Measurements from ENCODE around the gene CPED1.

The CPED1 gene

DNA sequence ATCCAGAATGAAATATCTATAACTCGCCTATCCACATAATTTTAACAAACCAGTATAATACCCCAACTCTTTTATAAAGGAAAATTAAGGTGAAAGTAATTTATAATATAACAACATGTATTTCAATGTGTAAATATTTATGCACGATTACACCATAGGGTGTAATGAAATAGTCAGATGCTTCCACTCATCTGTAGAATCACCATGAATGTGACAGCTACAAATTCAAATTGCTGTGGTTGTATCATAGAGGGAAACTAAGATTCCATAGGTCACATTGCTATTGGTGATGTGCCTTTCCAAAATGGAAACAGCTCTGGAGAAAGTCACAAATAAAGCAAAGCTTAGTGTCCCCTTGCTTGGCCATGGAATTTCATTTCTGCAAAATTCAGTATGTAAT is 95.7 kb downstream of the CPED1 start:
- TF ChIP-seq TAF1 (IDR thresholded peaks at IDR 0.05; ENCODE audit: borderline replicate concordance, insufficient read depth, low read length) (no peak), SIN3A (IDR thresholded peaks at IDR 0.05; ENCODE audit: borderline replicate concordance, insufficient read depth, low read length) (no peak), POLR2AphosphoS5 (IDR thresholded peaks at IDR 0.05; ENCODE audit: low read depth, low read length) (no peak), FOXP2 (optimal IDR thresholded peaks at IDR 0.05; ENCODE audit: borderline replicate concordance, extremely low read depth, extremely low read length, insufficient read depth) (no peak)
- TF ChIP-seq, protein P1, sequence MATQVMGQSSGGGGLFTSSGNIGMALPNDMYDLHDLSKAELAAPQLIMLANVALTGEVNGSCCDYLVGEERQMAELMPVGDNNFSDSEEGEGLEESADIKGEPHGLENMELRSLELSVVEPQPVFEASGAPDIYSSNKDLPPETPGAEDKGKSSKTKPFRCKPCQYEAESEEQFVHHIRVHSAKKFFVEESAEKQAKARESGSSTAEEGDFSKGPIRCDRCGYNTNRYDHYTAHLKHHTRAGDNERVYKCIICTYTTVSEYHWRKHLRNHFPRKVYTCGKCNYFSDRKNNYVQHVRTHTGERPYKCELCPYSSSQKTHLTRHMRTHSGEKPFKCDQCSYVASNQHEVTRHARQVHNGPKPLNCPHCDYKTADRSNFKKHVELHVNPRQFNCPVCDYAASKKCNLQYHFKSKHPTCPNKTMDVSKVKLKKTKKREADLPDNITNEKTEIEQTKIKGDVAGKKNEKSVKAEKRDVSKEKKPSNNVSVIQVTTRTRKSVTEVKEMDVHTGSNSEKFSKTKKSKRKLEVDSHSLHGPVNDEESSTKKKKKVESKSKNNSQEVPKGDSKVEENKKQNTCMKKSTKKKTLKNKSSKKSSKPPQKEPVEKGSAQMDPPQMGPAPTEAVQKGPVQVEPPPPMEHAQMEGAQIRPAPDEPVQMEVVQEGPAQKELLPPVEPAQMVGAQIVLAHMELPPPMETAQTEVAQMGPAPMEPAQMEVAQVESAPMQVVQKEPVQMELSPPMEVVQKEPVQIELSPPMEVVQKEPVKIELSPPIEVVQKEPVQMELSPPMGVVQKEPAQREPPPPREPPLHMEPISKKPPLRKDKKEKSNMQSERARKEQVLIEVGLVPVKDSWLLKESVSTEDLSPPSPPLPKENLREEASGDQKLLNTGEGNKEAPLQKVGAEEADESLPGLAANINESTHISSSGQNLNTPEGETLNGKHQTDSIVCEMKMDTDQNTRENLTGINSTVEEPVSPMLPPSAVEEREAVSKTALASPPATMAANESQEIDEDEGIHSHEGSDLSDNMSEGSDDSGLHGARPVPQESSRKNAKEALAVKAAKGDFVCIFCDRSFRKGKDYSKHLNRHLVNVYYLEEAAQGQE (IDR thresholded peaks at IDR 0.05; ENCODE audit: insufficient read depth in 1 of 2, low read depth in 2 of 2, low read length in 2 of 2) = no peak

DNA sequence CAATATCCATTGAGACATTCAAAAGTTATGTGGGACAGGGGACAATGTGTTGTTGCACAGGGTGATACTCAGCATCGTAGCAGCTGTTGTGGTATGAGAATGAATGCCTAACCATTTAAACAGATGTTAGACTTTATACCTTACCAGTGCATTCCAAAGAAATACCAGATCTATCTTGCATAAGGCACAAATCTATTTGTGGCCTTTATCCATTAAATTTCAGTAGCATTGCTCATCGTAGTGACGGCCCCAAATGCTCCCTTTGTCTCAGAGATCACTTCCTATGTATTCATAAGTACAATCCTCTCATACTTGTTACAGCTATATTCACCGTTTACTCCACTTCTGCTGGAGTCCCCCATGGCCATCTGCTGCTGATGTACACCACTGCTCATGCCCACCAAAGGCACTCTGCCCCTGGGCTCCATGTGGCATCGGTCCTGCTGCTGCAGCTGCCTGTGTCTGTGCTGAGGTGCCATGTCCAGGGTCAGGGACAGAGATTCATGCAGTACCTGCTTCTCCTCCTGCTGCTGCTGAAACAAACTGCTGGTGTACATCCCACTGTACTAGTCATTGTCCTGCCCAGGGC is 96.3 kb downstream of the CPED1 start:
- TF ChIP-seq SIN3A (IDR thresholded peaks at IDR 0.05; ENCODE audit: borderline replicate concordance, insufficient read depth, low read length) (no peak), FOXP2 (optimal IDR thresholded peaks at IDR 0.05; ENCODE audit: borderline replicate concordance, extremely low read depth, extremely low read length, insufficient read depth) (no peak), POLR2AphosphoS5 (IDR thresholded peaks at IDR 0.05; ENCODE audit: low read depth, low read length) (no peak), TAF1 (IDR thresholded peaks at IDR 0.05; ENCODE audit: borderline replicate concordance, insufficient read depth, low read length) (no peak)
- TF ChIP-seq, protein P1 (IDR thresholded peaks at IDR 0.05; ENCODE audit: insufficient read depth in 1 of 2, low read depth in 2 of 2, low read length in 2 of 2) = no peak

DNA sequence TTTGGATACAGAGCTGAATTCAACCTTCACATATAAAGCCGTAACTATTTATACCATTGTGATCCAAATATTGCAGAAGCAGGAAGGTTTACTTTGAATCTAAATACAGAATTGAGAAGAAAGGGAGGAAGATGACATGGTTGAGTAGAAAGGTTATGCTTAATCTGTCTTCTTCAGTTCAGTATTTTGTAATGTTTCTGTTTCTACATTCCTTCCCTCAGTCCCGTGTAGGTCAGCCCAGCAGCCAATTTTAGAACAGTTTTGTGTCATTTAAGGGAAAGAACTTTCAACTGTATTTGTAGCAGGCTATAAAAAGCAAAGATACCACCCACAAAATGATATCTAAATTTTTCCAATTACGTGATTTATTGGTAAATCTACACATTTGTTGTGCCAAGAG is 97.4 kb downstream of the CPED1 start:
- no peak for TF ChIP-seq SIN3A (IDR thresholded peaks at IDR 0.05; ENCODE audit: borderline replicate concordance, insufficient read depth, low read length)
- TF ChIP-seq, protein P1 (IDR thresholded peaks at IDR 0.05; ENCODE audit: insufficient read depth in 1 of 2, low read depth in 2 of 2, low read length in 2 of 2) = no peak
- TF ChIP-seq FOXP2 (optimal IDR thresholded peaks at IDR 0.05; ENCODE audit: borderline replicate concordance, extremely low read depth, extremely low read length, insufficient read depth) = no peak

DNA sequence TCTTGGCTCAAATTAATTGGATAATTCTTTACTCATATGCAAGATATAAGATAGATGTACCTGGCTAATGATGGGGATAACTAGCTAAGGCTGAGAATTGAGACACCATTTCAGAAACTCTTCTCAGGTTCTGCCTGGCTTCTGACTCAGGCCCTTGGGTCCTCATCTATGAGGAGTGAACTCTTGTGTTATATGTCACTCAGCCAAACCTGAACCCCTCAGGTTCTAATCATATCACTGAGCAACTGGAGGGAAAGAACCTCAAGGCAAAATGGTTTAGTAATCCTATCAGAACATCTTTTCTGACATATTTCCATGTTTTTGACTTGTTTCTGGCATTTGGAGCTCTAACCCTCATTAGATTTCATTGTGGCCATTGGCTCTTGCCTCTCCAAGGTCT is 100.4 kb downstream of the CPED1 start:
- TF ChIP-seq TAF1 (IDR thresholded peaks at IDR 0.05; ENCODE audit: borderline replicate concordance, insufficient read depth, low read length) = no peak
- TF ChIP-seq, protein P1 (IDR thresholded peaks at IDR 0.05; ENCODE audit: insufficient read depth in 1 of 2, low read depth in 2 of 2, low read length in 2 of 2) = no peak
- TF ChIP-seq FOXP2 (optimal IDR thresholded peaks at IDR 0.05; ENCODE audit: borderline replicate concordance, extremely low read depth, extremely low read length, insufficient read depth) = no peak
- TF ChIP-seq POLR2AphosphoS5 (IDR thresholded peaks at IDR 0.05; ENCODE audit: low read depth, low read length) = no peak
- TF ChIP-seq SIN3A (IDR thresholded peaks at IDR 0.05; ENCODE audit: borderline replicate concordance, insufficient read depth, low read length) = no peak

DNA sequence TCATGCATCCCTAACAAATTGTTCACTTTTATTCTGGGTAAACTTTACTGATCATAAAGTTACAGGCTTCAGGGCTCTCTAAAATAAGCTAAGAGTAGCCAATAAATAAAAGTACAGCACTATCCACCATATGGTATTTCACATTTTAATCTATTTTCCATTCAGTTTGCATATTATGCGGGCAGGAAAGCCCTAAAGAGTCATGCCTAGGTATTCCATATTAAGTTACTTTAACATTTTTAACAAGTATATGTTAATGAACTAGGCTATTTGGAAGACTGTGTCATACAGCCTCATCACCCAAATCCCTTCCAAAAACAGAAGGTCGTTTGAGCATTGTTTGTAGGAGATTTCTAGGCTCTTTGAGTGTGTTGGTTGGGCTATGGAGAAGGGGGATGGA is 106.3 kb downstream of the CPED1 start:
- TF ChIP-seq POLR2AphosphoS5 (IDR thresholded peaks at IDR 0.05; ENCODE audit: low read depth, low read length) (no peak), FOXP2 (optimal IDR thresholded peaks at IDR 0.05; ENCODE audit: borderline replicate concordance, extremely low read depth, extremely low read length, insufficient read depth) (no peak), SIN3A (IDR thresholded peaks at IDR 0.05; ENCODE audit: borderline replicate concordance, insufficient read depth, low read length) (no peak), TAF1 (IDR thresholded peaks at IDR 0.05; ENCODE audit: borderline replicate concordance, insufficient read depth, low read length) (no peak)
- TF ChIP-seq, protein P1 (IDR thresholded peaks at IDR 0.05; ENCODE audit: insufficient read depth in 1 of 2, low read depth in 2 of 2, low read length in 2 of 2) = no peak
